Body of pancreas (tissue), 4 donors: ENCODE data around the gene NME7.

Experiments
- CTCF ChIP-seq, 7 experiments: fragments of 450-650 bp in 4 of 7; fragments of 200-600 bp in 3 of 7; sonication (generic) in 3 of 7; IDR thresholded peaks; one replicate each; pipeline ENCODE4 v1.5.1; 2016 to 2019; ENCODE audit warnings: antibody characterized with exemption in 7 of 7
- POLR2A ChIP-seq, 3 donors: fragments of 450-650 bp; IDR thresholded peaks; one replicate each; pipeline ENCODE4 v1.6.1; 2016; ENCODE audit warnings: antibody characterized with exemption in 3 of 3, mild to moderate bottlenecking in 2 of 3

GRCh38 chr1:169235568-169235967, 132.0 kb downstream of the NME7 start:
- TF ChIP-seq CTCF (IDR thresholded peaks at IDR 0.05) (no peak), POLR2A (IDR thresholded peaks at IDR 0.05) (no peak)
